Transverse colon (tissue), 3 donors: ENCODE results near the gene ZMIZ1.

Source experiments
- POLR2A ChIP-seq: fragments of 450-650 bp; IDR thresholded peaks from one replicate; pipeline ENCODE4 v1.6.1; 2016; ENCODE audit warnings: antibody characterized with exemption, mild to moderate bottlenecking, moderate library complexity
- TF ChIP-seq, protein P1 (sequence below), 5 experiments: fragments of 200-600 bp in 3 of 5; fragments of 450-650 bp in 2 of 5; sonication (generic) in 3 of 5; IDR thresholded peaks; 1 replicate in 2 of 5; 2 replicates in 3 of 5; pipeline ENCODE4 v1.5.1; 2016 to 2017; ENCODE audit warnings: antibody characterized with exemption in 5 of 5, inconsistent platforms in 3 of 5, mild to moderate bottlenecking in 2 of 5, moderate library complexity in 1 of 5

DNA sequence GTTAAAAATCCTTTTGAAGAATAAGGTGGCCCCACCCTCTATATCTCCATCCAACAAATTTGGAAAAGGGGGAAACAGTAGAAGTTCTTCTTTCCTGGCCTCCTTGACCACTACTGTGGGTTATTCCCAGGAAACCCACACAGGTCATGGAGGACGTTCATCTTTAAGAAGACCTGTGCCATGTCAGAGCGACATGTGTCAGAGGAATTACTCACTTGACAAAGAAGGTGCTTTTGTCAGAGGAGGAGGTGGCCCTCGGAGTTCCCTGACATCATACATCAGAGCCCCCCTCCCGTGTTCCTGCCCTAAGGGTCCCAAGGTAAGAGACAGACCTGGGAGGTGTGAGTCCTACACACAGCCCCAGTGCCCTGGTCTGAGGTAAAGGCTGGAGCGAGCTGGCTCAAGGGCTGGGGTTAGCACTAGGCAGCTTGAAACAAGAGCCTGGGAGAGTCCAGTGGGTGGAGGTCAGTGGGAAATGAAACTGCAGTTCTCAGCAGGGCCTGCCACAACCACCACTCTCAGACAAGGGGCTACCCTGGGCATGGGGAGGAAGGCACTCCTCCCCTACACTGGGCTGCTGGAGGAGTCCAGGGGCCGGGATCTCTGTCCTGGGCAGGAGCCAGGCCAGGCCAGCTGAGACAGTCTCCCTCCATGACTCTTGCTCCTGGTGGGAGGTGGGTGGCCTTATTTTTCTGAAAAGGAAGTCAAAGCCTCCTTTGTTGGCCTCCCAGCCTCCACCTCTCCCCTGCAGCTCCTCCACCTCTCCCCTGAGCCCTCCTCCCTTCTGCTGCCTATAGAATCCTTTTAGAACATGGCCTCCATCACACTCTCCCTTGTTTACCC lies 21.8 kb upstream of the ZMIZ1 start:
- TF ChIP-seq, protein P1, sequence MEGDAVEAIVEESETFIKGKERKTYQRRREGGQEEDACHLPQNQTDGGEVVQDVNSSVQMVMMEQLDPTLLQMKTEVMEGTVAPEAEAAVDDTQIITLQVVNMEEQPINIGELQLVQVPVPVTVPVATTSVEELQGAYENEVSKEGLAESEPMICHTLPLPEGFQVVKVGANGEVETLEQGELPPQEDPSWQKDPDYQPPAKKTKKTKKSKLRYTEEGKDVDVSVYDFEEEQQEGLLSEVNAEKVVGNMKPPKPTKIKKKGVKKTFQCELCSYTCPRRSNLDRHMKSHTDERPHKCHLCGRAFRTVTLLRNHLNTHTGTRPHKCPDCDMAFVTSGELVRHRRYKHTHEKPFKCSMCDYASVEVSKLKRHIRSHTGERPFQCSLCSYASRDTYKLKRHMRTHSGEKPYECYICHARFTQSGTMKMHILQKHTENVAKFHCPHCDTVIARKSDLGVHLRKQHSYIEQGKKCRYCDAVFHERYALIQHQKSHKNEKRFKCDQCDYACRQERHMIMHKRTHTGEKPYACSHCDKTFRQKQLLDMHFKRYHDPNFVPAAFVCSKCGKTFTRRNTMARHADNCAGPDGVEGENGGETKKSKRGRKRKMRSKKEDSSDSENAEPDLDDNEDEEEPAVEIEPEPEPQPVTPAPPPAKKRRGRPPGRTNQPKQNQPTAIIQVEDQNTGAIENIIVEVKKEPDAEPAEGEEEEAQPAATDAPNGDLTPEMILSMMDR (IDR thresholded peaks at IDR 0.05) = no peak
- TF ChIP-seq POLR2A = no peak
